Measurements from ENCODE around the gene MAMDC2.

GRCh38 chr9:70177121-70177520 lies 133.5 kb downstream of the MAMDC2 start:
- TF ChIP-seq CTCF (IDR thresholded peaks at IDR 0.05; ENCODE audit: insufficient read depth, low read depth, low read length) (no peak), EZH2 (IDR thresholded peaks at IDR 0.05; ENCODE audit: insufficient read depth, low read length) (no peak)

Measured in astrocyte (in vitro differentiated cells and primary cell).